IPS-15b (cell line): Measurements from ENCODE around the gene ECE2.

Experiments used
- H3K27me3 ChIP-seq: one replicate; pipeline ENCODE4 v1.6.1; 2013; ENCODE audit warnings: low read length; ENCODE audit not compliant: control insufficient read depth, insufficient read depth
- H3K36me3 ChIP-seq: one replicate; pipeline ENCODE4 v1.6.1; 2013; ENCODE audit warnings: low read length; ENCODE audit not compliant: control insufficient read depth, insufficient read depth
- H3K4me1 ChIP-seq: one replicate; pipeline ENCODE4 v1.6.1; 2013; ENCODE audit warnings: mild to moderate bottlenecking, low read length; ENCODE audit not compliant: control insufficient read depth, insufficient read depth
- H3K4me3 ChIP-seq: one replicate; pipeline ENCODE4 v1.5.1; 2013; ENCODE audit warnings: low read depth, low read length
- H3K9ac ChIP-seq: one replicate; pipeline ENCODE4 v1.6.1; 2013; ENCODE audit warnings: low read depth, mild to moderate bottlenecking, low read length
- H3K9me3 ChIP-seq: one replicate; pipeline ENCODE4 v1.6.1; 2013; ENCODE audit warnings: mild to moderate bottlenecking, low read length; ENCODE audit not compliant: control insufficient read depth, insufficient read depth

Gene ECE2

DNA sequence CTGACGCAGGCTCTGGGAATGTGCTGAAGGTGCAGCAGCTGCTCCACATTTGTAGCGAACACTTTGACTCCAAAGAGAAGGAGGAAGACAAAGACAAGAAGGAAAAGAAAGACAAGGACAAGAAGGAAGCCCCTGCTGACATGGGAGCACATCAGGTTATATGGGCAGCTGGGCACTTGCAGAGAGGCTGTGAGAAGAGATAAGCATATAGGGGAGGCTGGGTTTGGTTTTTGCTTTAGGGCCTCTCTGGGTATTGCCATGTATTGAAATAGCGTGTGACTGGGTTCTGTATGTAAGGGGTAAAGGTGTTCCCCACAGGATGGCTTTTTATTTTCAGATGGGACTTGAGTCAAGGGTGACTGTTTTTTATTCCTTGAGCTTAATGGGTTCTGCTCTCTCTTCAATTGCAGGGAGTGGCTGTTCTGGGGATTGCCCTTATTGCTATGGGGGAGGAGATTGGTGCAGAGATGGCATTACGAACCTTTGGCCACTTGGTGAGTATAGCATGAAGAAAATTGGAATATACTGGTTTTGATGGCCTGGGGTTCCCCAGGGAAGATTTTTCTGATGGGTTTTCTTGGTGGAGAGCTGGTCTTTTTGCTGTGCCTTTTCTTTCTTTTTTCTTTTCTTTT is 30.6 kb downstream of the ECE2 start:
- Histone ChIP-seq H3K9me3 (no peaks in the 10 kb centered on the region), H3K27me3 (no peaks in the 10 kb centered on the region), H3K9ac (no peak overlapping the region), H3K4me3 (no peak overlapping the region), H3K4me1 (no peaks in the 10 kb centered on the region), H3K36me3 (peaks cover 59% of the 10 kb centered on the region)

DNA sequence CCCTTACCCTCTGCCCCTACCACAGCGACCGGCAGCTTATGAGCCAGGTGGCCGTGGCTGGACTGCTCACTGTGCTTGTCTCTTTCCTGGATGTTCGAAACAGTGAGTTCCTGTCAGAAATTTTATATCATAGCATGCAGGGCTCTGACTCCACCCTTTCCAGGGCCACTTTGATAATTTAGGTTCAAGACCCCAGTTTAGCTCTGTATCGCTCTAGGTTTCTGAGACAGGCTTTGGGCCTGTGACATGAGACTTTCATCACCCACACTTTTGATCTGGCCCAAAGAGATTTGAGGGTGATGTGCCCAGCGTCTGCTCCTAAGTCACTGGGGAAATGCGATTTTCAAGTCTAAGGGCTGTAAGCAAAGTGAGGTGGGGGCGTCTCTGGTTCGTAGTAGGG is 32.1 kb downstream of the ECE2 start:
- H3K9ac ChIP-seq: no peak overlapping the region
- peaks cover 45% of the 10 kb centered on the region for H3K36me3 ChIP-seq
- H3K4me3 ChIP-seq: no peak overlapping the region
- no peaks in the 10 kb centered on the region for H3K9me3 ChIP-seq
- H3K27me3 ChIP-seq: no peaks in the 10 kb centered on the region
- no peaks in the 10 kb centered on the region for H3K4me1 ChIP-seq

DNA sequence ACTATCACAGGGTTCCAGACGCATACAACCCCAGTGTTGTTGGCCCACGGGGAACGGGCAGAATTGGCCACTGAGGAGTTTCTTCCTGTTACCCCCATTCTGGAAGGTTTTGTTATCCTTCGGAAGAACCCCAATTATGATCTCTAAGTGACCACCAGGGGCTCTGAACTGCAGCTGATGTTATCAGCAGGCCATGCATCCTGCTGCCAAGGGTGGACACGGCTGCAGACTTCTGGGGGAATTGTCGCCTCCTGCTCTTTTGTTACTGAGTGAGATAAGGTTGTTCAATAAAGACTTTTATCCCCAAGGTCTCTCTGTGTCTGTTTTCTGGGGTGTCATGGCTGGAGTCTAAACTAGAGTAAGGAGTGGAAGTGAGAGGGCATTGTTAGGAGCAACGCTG is 32.9 kb downstream of the ECE2 start:
- Histone ChIP-seq H3K9me3 (no peaks in the 10 kb centered on the region), H3K36me3 (peaks cover 38% of the 10 kb centered on the region), H3K27me3 (no peaks in the 10 kb centered on the region)

DNA sequence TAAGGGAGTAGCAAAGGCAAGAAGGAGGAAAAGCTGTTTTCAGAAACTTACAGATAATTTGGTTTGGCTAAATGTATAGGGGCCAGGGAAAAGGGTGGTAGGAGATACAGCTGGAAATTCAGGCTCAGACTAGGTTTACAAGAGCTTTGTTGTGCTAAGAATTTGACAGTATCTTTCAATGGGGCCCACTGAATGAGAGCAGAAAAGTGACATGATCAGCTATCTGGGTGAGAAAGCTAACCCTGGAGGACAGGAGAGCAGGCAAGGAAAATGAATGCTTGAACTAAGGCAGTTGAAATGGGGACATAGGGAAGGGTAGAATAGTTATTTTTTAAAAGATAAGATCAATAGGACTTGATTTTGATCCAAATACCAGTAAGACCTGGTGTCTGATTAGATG is 35.8 kb downstream of the ECE2 start:
- no peaks in the 10 kb centered on the region for H3K9me3 ChIP-seq
- H3K4me3 ChIP-seq: no peak overlapping the region
- peaks cover 22% of the 10 kb centered on the region for H3K36me3 ChIP-seq

More for the DNA sequence above, 32.9 kb downstream of the ECE2 start:
- H3K4me1 ChIP-seq: no peaks in the 10 kb centered on the region
- H3K4me3 ChIP-seq: no peak overlapping the region
- no peak overlapping the region for H3K9ac ChIP-seq

DNA sequence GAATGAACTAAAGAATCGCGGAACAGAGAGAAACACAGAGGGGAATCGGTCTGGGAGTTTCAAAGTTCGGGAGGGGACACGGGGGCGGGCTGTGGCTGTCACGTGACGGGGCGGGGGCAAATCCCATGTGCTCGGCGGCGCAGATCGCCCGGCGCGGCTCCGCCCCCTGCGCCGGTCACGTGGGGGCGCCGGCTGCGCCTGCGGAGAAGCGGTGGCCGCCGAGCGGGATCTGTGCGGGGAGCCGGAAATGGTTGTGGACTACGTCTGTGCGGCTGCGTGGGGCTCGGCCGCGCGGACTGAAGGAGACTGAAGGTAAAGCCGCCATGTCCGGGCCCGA is 38.5 kb downstream of the ECE2 start, which contains the start of gene EIF4G1:
Gene EIF4G1, plus strand, starts transcription at position 244 of the 337 bp plus-strand sequence. CDS start 1,191 bp downstream, outside the sequence.
- H3K4me1 ChIP-seq: peaks cover 8% of the 10 kb centered on the region
- peaks cover 11% of the 10 kb centered on the region for H3K36me3 ChIP-seq
- peak within 1 kb of the TSS; percentile 88 for H3K9ac ChIP-seq
- no peaks in the 10 kb centered on the region for H3K27me3 ChIP-seq
- peak within 1 kb of the TSS; percentile 90 for H3K4me3 ChIP-seq
- no peaks in the 10 kb centered on the region for H3K9me3 ChIP-seq

More for the DNA sequence above, 35.8 kb downstream of the ECE2 start:
- Histone ChIP-seq H3K9ac (no peak overlapping the region), H3K4me1 (peaks cover 4% of the 10 kb centered on the region), H3K27me3 (no peaks in the 10 kb centered on the region)

DNA sequence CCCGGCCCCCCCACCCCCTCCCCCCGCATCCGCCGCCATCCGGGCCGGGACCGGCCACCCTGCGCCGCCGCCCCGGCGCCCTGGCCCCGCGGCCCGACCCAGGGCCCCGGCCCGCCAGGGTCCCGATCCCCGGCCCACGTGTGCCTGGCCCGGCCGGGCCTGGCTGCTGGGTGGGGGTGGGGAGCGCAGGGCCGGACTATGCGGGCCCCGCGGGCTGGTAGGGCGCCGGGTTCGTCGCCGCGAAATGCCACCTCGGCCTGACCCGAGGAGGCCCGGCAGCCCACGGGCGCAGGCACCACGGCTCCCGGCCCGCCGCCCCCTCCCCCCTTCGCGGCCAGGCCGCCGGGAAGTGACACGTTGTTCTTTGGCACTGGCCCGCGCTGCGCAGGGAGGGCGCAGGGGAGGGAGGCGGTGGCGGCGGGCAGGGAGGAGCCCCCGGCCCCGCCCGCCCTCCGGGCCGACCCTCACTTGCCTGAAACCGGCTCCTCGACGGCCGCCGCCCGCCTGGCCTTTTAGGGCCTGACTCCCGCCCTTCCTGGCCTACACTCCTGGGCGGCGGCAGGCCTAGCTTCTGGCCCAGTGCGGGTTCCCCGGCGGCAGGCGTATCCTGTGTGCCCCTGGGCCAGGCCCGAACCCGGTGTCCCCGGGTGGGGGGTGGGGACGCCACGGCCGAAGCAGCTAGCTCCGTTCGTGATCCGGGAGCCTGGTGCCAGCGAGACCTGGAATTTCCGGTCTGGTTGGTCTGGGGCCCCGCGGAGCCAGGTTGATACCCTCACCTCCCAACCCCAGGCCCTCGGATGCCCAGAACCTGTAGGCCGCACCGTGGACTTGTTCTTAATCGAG is 39.1 kb downstream of the ECE2 start:
- Histone ChIP-seq H3K36me3 (peaks cover 17% of the 10 kb centered on the region), H3K9me3 (no peaks in the 10 kb centered on the region), H3K27me3 (no peaks in the 10 kb centered on the region), H3K9ac (peak overlapping the region; percentile 88), H3K4me1 (peaks cover 8% of the 10 kb centered on the region), H3K4me3 (peak overlapping the region; percentile 90)

DNA sequence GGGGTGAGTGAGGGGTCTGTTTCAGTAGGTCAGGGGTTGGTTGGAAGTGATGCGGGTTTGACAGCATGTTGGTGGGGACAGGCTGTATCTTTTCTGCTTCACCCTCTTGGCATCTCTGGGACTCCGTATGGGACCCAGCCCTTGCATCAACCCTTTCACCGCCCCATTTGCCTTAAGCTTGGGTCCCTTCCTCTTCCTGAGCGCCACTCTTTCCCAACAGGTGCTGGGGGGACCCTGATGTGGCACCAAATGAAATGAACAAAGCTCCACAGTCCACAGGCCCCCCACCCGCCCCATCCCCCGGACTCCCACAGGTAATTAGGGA is 39.7 kb downstream of the ECE2 start:
- H3K36me3 ChIP-seq: peaks cover 22% of the 10 kb centered on the region
- peaks cover 8% of the 10 kb centered on the region for H3K4me1 ChIP-seq
- H3K27me3 ChIP-seq: no peaks in the 10 kb centered on the region
- peak overlapping the region; percentile 90 for H3K4me3 ChIP-seq
- peak overlapping the region; percentile 88 for H3K9ac ChIP-seq
- no peaks in the 10 kb centered on the region for H3K9me3 ChIP-seq

DNA sequence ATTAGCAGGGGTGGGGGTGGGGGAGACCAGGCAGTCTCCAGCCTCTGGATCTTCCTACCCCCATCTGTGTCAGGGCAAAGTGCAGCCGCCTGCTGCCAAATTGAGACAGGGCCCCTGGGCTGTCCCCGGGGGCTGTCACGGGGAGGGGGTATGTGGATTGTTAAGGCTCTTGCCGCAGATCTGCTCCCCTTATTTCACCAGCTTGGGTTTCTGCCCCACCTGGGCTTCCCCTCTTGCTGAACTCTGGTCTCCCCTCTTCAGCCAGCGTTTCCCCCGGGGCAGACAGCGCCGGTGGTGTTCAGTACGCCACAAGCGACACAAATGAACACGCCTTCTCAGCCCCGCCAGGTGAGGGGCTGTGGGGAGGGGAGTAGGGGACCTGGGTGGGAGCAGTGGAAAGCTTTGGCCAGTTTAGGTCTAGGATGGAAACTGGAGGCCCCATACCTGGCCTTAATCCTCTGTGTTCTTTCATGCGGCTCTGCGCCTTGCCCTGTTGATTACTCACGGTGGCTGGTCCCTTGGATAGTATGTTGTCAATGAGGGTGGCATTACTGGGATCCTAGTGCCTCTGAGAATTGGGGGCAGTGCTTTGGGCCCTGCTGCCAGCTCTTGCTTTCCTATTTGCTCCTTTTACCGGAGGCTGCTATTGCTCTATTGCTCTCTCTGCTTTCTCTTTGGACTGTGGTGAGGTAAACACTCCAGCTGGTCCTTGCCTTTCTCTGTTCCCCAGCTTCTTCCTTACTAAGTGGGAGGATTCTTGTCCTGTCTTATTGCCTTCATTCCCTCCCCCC is 40.2 kb downstream of the ECE2 start:
- peak overlapping the region; percentile 90 for H3K4me3 ChIP-seq
- no peaks in the 10 kb centered on the region for H3K9me3 ChIP-seq
- no peaks in the 10 kb centered on the region for H3K27me3 ChIP-seq
- H3K36me3 ChIP-seq: peaks cover 28% of the 10 kb centered on the region
- H3K9ac ChIP-seq: peak overlapping the region; percentile 88
- H3K4me1 ChIP-seq: peaks cover 8% of the 10 kb centered on the region

DNA sequence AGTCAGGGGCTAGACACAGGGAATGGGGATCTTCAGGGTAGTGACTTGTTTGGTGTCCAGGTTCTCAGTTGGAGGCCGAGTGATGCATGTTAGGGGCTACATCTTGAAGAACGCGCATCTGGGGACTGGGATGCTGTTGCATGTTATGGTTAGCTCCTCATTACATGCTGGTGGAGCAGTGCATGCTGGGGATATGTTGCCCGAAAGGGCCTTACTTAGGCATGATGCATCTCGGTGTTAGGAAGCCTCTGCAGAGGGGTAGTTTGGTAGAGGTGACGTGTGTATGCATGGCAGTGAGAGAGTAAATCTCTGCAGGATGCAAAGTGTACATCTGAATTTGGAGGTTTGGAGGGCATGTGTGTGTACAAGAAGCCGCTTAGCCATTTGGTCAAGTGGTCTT is 41.0 kb downstream of the ECE2 start:
- no peaks in the 10 kb centered on the region for H3K9me3 ChIP-seq
- peaks cover 35% of the 10 kb centered on the region for H3K36me3 ChIP-seq
- no peak overlapping the region for H3K9ac ChIP-seq
- peak overlapping the region; percentile 90 for H3K4me3 ChIP-seq
- H3K4me1 ChIP-seq: peaks cover 8% of the 10 kb centered on the region
- no peaks in the 10 kb centered on the region for H3K27me3 ChIP-seq

DNA sequence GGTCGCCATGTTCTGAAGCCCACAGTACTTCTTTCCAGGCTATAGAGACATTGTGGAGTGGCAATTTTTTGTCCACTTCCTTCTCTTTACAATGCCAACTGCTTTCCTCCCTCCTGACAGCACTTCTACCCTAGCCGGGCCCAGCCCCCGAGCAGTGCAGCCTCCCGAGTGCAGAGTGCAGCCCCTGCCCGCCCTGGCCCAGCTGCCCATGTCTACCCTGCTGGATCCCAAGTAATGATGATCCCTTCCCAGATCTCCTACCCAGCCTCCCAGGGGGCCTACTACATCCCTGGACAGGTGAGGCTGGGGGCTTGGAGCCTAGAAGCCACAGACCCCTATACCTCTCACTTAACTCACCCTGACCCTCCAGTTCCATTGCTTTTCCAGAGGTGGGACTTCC is 41.4 kb downstream of the ECE2 start:
- Histone ChIP-seq H3K27me3 (no peaks in the 10 kb centered on the region), H3K4me3 (no peak overlapping the region), H3K4me1 (peaks cover 8% of the 10 kb centered on the region), H3K9ac (peak overlapping the region; percentile 28), H3K36me3 (peaks cover 39% of the 10 kb centered on the region), H3K9me3 (no peaks in the 10 kb centered on the region)

DNA sequence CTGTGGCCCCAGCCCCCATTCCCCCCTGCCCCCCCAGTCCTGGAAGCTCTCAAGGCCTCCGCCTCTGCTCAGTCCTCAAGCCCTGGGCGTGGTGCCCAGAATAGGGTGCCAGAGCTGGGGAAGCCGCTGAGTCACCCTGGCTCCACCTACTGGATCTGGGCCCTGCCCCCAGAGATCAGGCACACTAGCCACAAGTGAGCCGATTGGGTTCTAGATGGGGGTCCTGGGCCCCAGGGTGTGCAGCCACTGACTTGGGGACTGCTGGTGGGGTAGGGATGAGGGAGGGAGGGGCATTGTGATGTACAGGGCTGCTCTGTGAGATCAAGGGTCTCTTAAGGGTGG is 44.3 kb downstream of the ECE2 start:
- Histone ChIP-seq H3K9ac (no peak overlapping the region), H3K36me3 (peaks cover 67% of the 10 kb centered on the region), H3K4me1 (peaks cover 8% of the 10 kb centered on the region), H3K9me3 (no peaks in the 10 kb centered on the region), H3K4me3 (no peak overlapping the region), H3K27me3 (no peaks in the 10 kb centered on the region)
